SU-DHL-6 (cell line): Measurements from ENCODE around the gene AMZ2.

Source experiments
- H2AFZ ChIP-seq: fragments of 200-600 bp; sonication (generic); 2 replicates; pipeline ENCODE4 v1.6.1; 2014; ENCODE audit warnings: low read depth, mild to moderate bottlenecking, moderate library complexity, mixed read lengths, antibody characterized with exemption, low read length; ENCODE audit not compliant: severe bottlenecking
- H3F3A ChIP-seq: fragments of 200-600 bp; shearing (Covaris generic); 2 replicates; pipeline ENCODE4 v1.6.0; 2016; ENCODE audit warnings: antibody characterized with exemption, mild to moderate bottlenecking; ENCODE audit not compliant: insufficient read depth
- H3K27ac ChIP-seq: fragments of 200-600 bp; sonication (generic); 2 replicates; pipeline ENCODE4 v1.5.1; 2016; ENCODE audit warnings: low read depth, mild to moderate bottlenecking, low read length, moderate library complexity, mixed read lengths
- H3K27me3 ChIP-seq: fragments of 200-600 bp; sonication (generic), shearing (Covaris generic); 2 replicates; pipeline ENCODE4 v1.6.0; 2014; ENCODE audit warnings: mild to moderate bottlenecking, low read length
- H3K36me3 ChIP-seq: fragments of 200-600 bp; sonication (generic); 2 replicates; pipeline ENCODE4 v1.6.1; 2014; ENCODE audit warnings: mild to moderate bottlenecking, low read length, mixed read lengths
- H3K4me2 ChIP-seq: fragments of 300-600, 200-600 bp; shearing (Covaris generic), sonication (generic); 2 replicates; pipeline ENCODE4 v1.6.0; 2014; ENCODE audit warnings: low read length, low read depth, mild to moderate bottlenecking; ENCODE audit not compliant: poor library complexity, severe bottlenecking
- H3K4me3 ChIP-seq: fragments of 200-600 bp; sonication (generic); 2 replicates; pipeline ENCODE4 v1.5.1; 2014; ENCODE audit warnings: antibody characterized with exemption, low read length, mild to moderate bottlenecking, mixed read lengths; ENCODE audit not compliant: insufficient read depth, poor library complexity, severe bottlenecking
- H3K79me2 ChIP-seq: fragments of 200-600 bp; sonication (generic); 2 replicates; pipeline ENCODE4 v1.6.1; 2014; ENCODE audit warnings: mild to moderate bottlenecking, low read length, moderate library complexity; ENCODE audit not compliant: insufficient read depth
- H3K9ac ChIP-seq: fragments of 200-600 bp; sonication (generic); 2 replicates; pipeline ENCODE4 v1.7.0; 2014; ENCODE audit warnings: mild to moderate bottlenecking, low read length
- H3K9me2 ChIP-seq: fragments of 200-600 bp; sonication (generic); replicated peaks from 2 replicates; pipeline ENCODE4 v1.6.1; 2014; ENCODE audit warnings: low read length; ENCODE audit not compliant: insufficient read depth
- H3K9me3 ChIP-seq: fragments of 200-600 bp; sonication (generic); 2 replicates; pipeline ENCODE4 v1.6.1; 2014; ENCODE audit warnings: low read length, mixed read lengths; ENCODE audit not compliant: insufficient read depth
- H4K20me1 ChIP-seq: fragments of 200-600 bp; sonication (generic); 2 replicates; pipeline ENCODE4 v1.6.1; 2014; ENCODE audit warnings: low read depth, mild to moderate bottlenecking, antibody characterized with exemption, low read length, moderate library complexity, mixed read lengths
- EZH2phosphoT487 ChIP-seq: fragments of 200-600 bp; sonication (generic), shearing (Covaris generic); conservative IDR thresholded peaks from 2 replicates; pipeline ENCODE4 v1.6.1; 2018; ENCODE audit warnings: mild to moderate bottlenecking, antibody characterized with exemption, low read length, moderate library complexity, mixed read lengths
- TF ChIP-seq, protein P1 (sequence below): fragments of 200-600 bp; sonication (generic); IDR thresholded peaks from one replicate; pipeline ENCODE4 v1.5.1; 2017; ENCODE audit warnings: antibody characterized with exemption, mild to moderate bottlenecking, low read length, moderate library complexity; ENCODE audit not compliant: insufficient read depth, poor library complexity, severe bottlenecking

AMZ2 gene

DNA sequence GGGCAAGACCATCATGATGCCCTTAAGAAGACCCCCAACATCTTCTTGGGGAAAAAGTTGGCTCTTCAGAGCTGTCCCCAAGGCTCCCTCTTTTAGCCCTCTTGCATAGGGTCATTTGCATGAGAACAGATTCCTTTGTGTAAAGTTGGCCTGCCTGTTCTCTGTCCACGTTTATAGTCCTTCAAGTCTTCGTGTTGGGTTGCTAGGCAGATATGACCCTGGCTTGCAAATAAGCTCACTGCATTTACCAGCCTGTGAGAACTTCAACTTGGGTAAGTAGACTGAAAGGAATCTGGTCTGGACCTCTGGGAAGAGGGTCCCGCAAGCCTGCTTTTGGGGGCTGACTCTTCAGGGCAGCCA is 46.3 kb downstream of the AMZ2 start:
- Histone ChIP-seq H3K36me3 (peaks cover 3% of the 10 kb centered on the region; the same call in 1 of the 2 replicates), H3K4me3 (no peak overlapping the region), H3K27me3 (no peaks in the 10 kb centered on the region), H3K9me3 (no peaks in the 10 kb centered on the region), H4K20me1 (no peaks in the 10 kb centered on the region), H3F3A (peaks cover 26% of the 10 kb centered on the region), H3K79me2 (peaks cover 40% of the 10 kb centered on the region), H3K9me2 (no peaks in the 10 kb centered on the region), H3K4me2 (no peak overlapping the region), H2AFZ (no peak overlapping the region), H3K27ac (no peak overlapping the region), H3K9ac (no peak overlapping the region)
- no peak for TF ChIP-seq EZH2phosphoT487
- TF ChIP-seq, protein P1, sequence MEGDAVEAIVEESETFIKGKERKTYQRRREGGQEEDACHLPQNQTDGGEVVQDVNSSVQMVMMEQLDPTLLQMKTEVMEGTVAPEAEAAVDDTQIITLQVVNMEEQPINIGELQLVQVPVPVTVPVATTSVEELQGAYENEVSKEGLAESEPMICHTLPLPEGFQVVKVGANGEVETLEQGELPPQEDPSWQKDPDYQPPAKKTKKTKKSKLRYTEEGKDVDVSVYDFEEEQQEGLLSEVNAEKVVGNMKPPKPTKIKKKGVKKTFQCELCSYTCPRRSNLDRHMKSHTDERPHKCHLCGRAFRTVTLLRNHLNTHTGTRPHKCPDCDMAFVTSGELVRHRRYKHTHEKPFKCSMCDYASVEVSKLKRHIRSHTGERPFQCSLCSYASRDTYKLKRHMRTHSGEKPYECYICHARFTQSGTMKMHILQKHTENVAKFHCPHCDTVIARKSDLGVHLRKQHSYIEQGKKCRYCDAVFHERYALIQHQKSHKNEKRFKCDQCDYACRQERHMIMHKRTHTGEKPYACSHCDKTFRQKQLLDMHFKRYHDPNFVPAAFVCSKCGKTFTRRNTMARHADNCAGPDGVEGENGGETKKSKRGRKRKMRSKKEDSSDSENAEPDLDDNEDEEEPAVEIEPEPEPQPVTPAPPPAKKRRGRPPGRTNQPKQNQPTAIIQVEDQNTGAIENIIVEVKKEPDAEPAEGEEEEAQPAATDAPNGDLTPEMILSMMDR, result no peak

DNA sequence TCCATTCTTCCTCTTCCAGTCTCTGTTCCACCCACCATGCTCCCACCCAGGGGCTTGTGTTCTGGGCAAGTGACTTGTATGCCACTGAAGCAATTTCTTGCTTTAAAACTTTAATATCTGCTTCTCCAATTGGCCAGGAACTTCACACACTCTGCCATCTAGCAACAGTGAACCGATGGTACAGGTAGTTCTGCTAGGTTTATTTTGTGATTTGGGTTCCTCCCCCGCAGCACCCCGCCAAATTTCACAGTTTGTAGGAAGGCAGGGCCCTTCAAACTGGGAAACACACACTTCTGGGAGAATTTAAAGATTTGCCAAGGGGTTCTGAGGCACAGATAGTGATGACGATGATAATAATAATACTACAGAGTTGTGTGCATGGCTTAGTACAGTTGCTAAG is 46.8 kb downstream of the AMZ2 start:
- Histone ChIP-seq H3K27ac (no peak overlapping the region), H3K9ac (no peak overlapping the region), H2AFZ (no peak overlapping the region), H3K79me2 (peaks cover 36% of the 10 kb centered on the region), H4K20me1 (no peaks in the 10 kb centered on the region), H3K36me3 (peaks cover 3% of the 10 kb centered on the region; the same call in 1 of the 2 replicates), H3K4me2 (no peak overlapping the region), H3K27me3 (no peaks in the 10 kb centered on the region), H3K9me3 (no peaks in the 10 kb centered on the region), H3K9me2 (no peaks in the 10 kb centered on the region), H3F3A (peaks cover 21% of the 10 kb centered on the region), H3K4me3 (no peak overlapping the region)
- TF ChIP-seq, protein P1, result no peak
- TF ChIP-seq EZH2phosphoT487, result no peak

DNA sequence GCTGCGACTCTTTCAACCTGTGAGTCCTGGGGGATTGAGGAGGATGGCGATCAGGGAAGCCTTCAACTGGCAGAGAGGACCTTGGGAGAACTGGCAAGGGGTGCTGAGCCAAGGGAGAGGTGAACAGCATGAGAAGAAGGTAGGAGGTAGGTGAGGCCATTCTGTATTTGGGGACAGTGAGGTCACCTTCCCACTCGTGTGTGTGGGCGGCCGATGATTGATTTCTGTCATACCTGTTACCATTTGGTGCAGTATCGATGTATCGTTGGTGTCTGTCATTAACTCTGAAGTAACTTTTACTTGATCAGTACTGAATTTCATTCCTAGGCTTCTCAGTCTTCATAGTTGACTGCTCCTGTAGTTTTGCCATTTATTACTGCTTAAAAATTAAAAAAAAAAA is 47.2 kb downstream of the AMZ2 start:
- Histone ChIP-seq H3K36me3 (peaks cover 3% of the 10 kb centered on the region; the same call in 1 of the 2 replicates), H3K4me3 (no peak overlapping the region), H2AFZ (no peak overlapping the region), H3K27ac (no peak overlapping the region), H3F3A (peaks cover 17% of the 10 kb centered on the region), H3K4me2 (no peak overlapping the region), H3K79me2 (peaks cover 31% of the 10 kb centered on the region), H3K9me2 (no peaks in the 10 kb centered on the region), H3K9ac (no peak overlapping the region), H4K20me1 (no peaks in the 10 kb centered on the region), H3K9me3 (no peaks in the 10 kb centered on the region), H3K27me3 (no peaks in the 10 kb centered on the region)
- no peak for TF ChIP-seq EZH2phosphoT487
- TF ChIP-seq, protein P1, result no peak
